CD14-positive monocyte (primary cell): Measurements from ENCODE around the gene FAM149B1. TPM values are rescaled to one million over a fixed set of nuclear protein-coding genes. Genes with fewer than 3 reads are reported as not detected.
A peak's percentile ranks its signal among the peaks of the same experiment; 100 is the strongest.

Source experiments
- DNase-seq, 3 donors: peaks; one replicate each; pipeline ENCODE4 v3.0.0-alpha.2; 2011 to 2022
- H2AFZ ChIP-seq: 2 replicates; pipeline ENCODE4 v1.6.0; 2012; ENCODE audit warnings: mild to moderate bottlenecking, low read depth, low read length, inconsistent platforms; ENCODE audit not compliant: insufficient read depth, poor library complexity, severe bottlenecking
- H3K27ac ChIP-seq, 2 donors: 1 replicate in 1 of 2; 2 replicates in 1 of 2; pipeline ENCODE4 v1.5.1; 2012 to 2013; ENCODE audit warnings: low read length in 2 of 2, control low read depth in 1 of 2, inconsistent platforms in 1 of 2, low read depth in 1 of 2, mild to moderate bottlenecking in 1 of 2
- H3K27me3 ChIP-seq, 2 donors: one replicate each; pipeline versions ENCODE4 v1.6.0 to v1.6.1; 2011 to 2013; ENCODE audit warnings: low read length in 2 of 2; ENCODE audit not compliant: control insufficient read depth in 2 of 2, insufficient read depth in 2 of 2
- H3K36me3 ChIP-seq, 2 donors: replicated peaks in 1 of 2; 1 replicate in 1 of 2; 2 replicates in 1 of 2; pipeline versions ENCODE4 v1.5.1 to v1.6.1; 2012 to 2013; ENCODE audit warnings: low read length in 2 of 2, control low read depth in 1 of 2, inconsistent platforms in 1 of 2, mild to moderate bottlenecking in 1 of 2; ENCODE audit not compliant: insufficient read depth in 2 of 2, control insufficient read depth in 1 of 2
- H3K4me1 ChIP-seq, 2 donors: 1 replicate in 1 of 2; 2 replicates in 1 of 2; pipeline versions ENCODE4 v1.5.1 to v1.6.1; 2012 to 2013; ENCODE audit warnings: low read length in 2 of 2, control low read depth in 1 of 2, inconsistent platforms in 1 of 2, mild to moderate bottlenecking in 1 of 2, moderate library complexity in 1 of 2; ENCODE audit not compliant: insufficient read depth in 2 of 2, control insufficient read depth in 1 of 2
- H3K4me2 ChIP-seq: replicated peaks from 2 replicates; pipeline ENCODE3; 2012; ENCODE audit warnings: low read length, moderate library complexity, mild to moderate bottlenecking; ENCODE audit not compliant: poor library complexity, severe bottlenecking; ENCODE audit errors: extremely low read depth
- H3K4me3 ChIP-seq, 3 experiments: fragments of 200-600 bp in 1 of 3; sonication (generic) in 1 of 3; replicated peaks in 1 of 3; 1 replicate in 2 of 3; 2 replicates in 1 of 3; pipeline ENCODE4 v1.5.1; 2011 to 2013; ENCODE audit warnings: low read length in 3 of 3, mild to moderate bottlenecking in 3 of 3, control low read depth in 2 of 3, low read depth in 2 of 3, inconsistent platforms in 1 of 3, moderate library complexity in 1 of 3
- H3K79me2 ChIP-seq: 2 replicates; pipeline ENCODE4 v1.6.0; 2012; ENCODE audit warnings: mild to moderate bottlenecking, control low read depth, inconsistent platforms, low read length, moderate library complexity; ENCODE audit not compliant: insufficient read depth
- H3K9ac ChIP-seq: 2 replicates; pipeline ENCODE4 v1.6.0; 2017; ENCODE audit warnings: low read length, mild to moderate bottlenecking; ENCODE audit not compliant: insufficient read depth, poor library complexity, severe bottlenecking
- H3K9me3 ChIP-seq, 2 donors: replicated peaks in 1 of 2; 1 replicate in 1 of 2; 2 replicates in 1 of 2; pipeline versions ENCODE4 v1.5.1 to v1.6.1; 2012 to 2013; ENCODE audit warnings: low read length in 2 of 2, control low read depth in 1 of 2; ENCODE audit not compliant: control insufficient read depth in 1 of 2, insufficient read depth in 1 of 2
- H4K20me1 ChIP-seq: 2 replicates; pipeline ENCODE4 v1.6.0; 2012; ENCODE audit warnings: mild to moderate bottlenecking, low read length, control low read depth, moderate library complexity; ENCODE audit not compliant: insufficient read depth
- H3K27ac Mint-ChIP-seq, 7 donors: one replicate each; pipeline ENCODE4 v1.8.0; 2020; ENCODE audit warnings: mild to moderate bottlenecking in 7 of 7, mixed read lengths in 7 of 7, moderate library complexity in 6 of 7, inconsistent platforms in 2 of 7
- H3K27me3 Mint-ChIP-seq, 3 donors: one replicate each; pipeline ENCODE4 v1.8.0; 2021 to 2022; ENCODE audit warnings: low read depth in 3 of 3, mild to moderate bottlenecking in 3 of 3, mixed read lengths in 3 of 3, moderate library complexity in 3 of 3, inconsistent platforms in 1 of 3
- H3K36me3 Mint-ChIP-seq, 2 donors: one replicate each; pipeline ENCODE4 v1.8.0; 2020; ENCODE audit warnings: mixed read lengths in 2 of 2, inconsistent platforms in 1 of 2, mild to moderate bottlenecking in 1 of 2
- H3K4me1 Mint-ChIP-seq: one replicate; pipeline ENCODE4 v1.8.0; 2020; ENCODE audit warnings: mild to moderate bottlenecking, mixed read lengths
- H3K4me3 Mint-ChIP-seq, 2 donors: one replicate each; pipeline ENCODE4 v1.8.0; 2020; ENCODE audit warnings: mild to moderate bottlenecking in 2 of 2, mixed read lengths in 2 of 2, moderate library complexity in 1 of 2
- H3K9me3 Mint-ChIP-seq, 7 donors: one replicate each; pipeline ENCODE4 v1.8.0; 2020 to 2022; ENCODE audit warnings: mixed read lengths in 7 of 7, mild to moderate bottlenecking in 6 of 7, moderate library complexity in 6 of 7, inconsistent platforms in 2 of 7
- CTCF ChIP-seq: fragments of 200-600 bp; IDR thresholded peaks from one replicate; pipeline ENCODE4 v1.8.0; 2022; ENCODE audit warnings: antibody characterized with exemption, mild to moderate bottlenecking
- WGBS: methylation state at CpG from one replicate; pipeline ENCODE4 v1.1.5; 2013; ENCODE audit warnings: missing lambda C conversion rate; ENCODE audit not compliant: insufficient coverage; 5-methylcytosine and 5-hydroxymethylcytosine counted together
- intact Hi-C, 2 donors: fragments of 100-400 bp; cut with micrococcal nuclease; formaldehyde crosslinking; loops; one replicate each; pipeline versions ENCODE4 v1.15.0 to v1.15.1; 2023
- polyA plus RNA-seq, 3 donors: library from polyadenylated mRNA; depleted of rRNA in 1 of 3; unstranded in 2 of 3; stranded (reverse) in 1 of 3; fragments of 300-500 nt in 2 of 3; fragments of >200 nt in 1 of 3; fragmentation: Illumina TruSeq in 2 of 3; gene quantifications; 1 replicate in 2 of 3; 2 replicates in 1 of 3; pipeline ENCODE4 v1.2.3, GENCODE V29; 2012 to 2021

FAM149B1 gene
- polyA plus RNA-seq, 3 donors = 2.6 to 19.3 (median 2.6) TPM

- Mint-ChIP-seq H3K4me3 (no peak overlapping the region), H3K36me3 (peaks cover 51 to 73% of the 10 kb centered on the region in 2 donors), H3K27ac (no peak overlapping the region), H3K27me3 (no peaks in the 10 kb centered on the region), H3K9me3 (no peaks in the 10 kb centered on the region), H3K4me1 (peaks cover 10% of the 10 kb centered on the region)
- no peak overlapping the region for H3K9ac ChIP-seq
- no CpG with 5 or more reads among the region's 5 CpGs for WGBS
- peak; percentile 85 for TF ChIP-seq CTCF
- no peak overlapping the region for H2AFZ ChIP-seq
- peaks cover 41% of the 10 kb centered on the region for H3K79me2 ChIP-seq
- H3K4me1 ChIP-seq = no peaks in the 10 kb centered on the region
- no peak overlapping the region for H3K27ac ChIP-seq
- H3K36me3 ChIP-seq = peaks cover 45 to 74% of the 10 kb centered on the region in 2 donors
- peak; percentile 27 to 69 (median 44) for DNase-seq
- peaks cover 27% of the 10 kb centered on the region for H4K20me1 ChIP-seq
- H3K4me3 ChIP-seq = no peak overlapping the region
- intact Hi-C loops = no loop called here
- H3K9me3 ChIP-seq = no peaks in the 10 kb centered on the region
- no peaks in the 10 kb centered on the region for H3K27me3 ChIP-seq
- H3K4me2 ChIP-seq = no peak overlapping the region
These were observed 8.8 kb upstream of the FAM149B1 start for GRCh38 chr10:73159038-73159648.

GRCh38 chr10:73161079-73161478, 6.8 kb upstream of the FAM149B1 start:
- Histone ChIP-seq H3K27me3 (no peaks in the 10 kb centered on the region), H2AFZ (no peak overlapping the region), H3K79me2 (peaks cover 58% of the 10 kb centered on the region), H3K9ac (no peak overlapping the region), H3K36me3 (peaks cover 30 to 61% of the 10 kb centered on the region in 2 donors), H4K20me1 (peaks cover 27% of the 10 kb centered on the region), H3K4me1 (peaks cover 0 to 3% of the 10 kb centered on the region in 2 donors), H3K9me3 (no peaks in the 10 kb centered on the region), H3K4me3 (no peak overlapping the region), H3K4me2 (no peak overlapping the region), H3K27ac (peak overlapping the region in 1 of 2 donors; percentile 4)
- peaks cover 46 to 61% of the 10 kb centered on the region in 2 donors for H3K36me3 Mint-ChIP-seq
- H3K27ac Mint-ChIP-seq = peak overlapping the region in 1 of 7 donors; percentile 21
- H3K9me3 Mint-ChIP-seq = no peaks in the 10 kb centered on the region
- no peak overlapping the region for H3K4me3 Mint-ChIP-seq
- DNase-seq = no peak
- intact Hi-C loops = loop anchor here (5.0 to 10.0 kb wide), 3 partner anchors 46 to 799 kb away; partner anchors contain the start of gene NUDT13 (in 2 of the 2)
- no peak for TF ChIP-seq CTCF
- whole genome bisulfite sequencing = no CpG with 5 or more reads among the region's 1 CpG
- H3K4me1 Mint-ChIP-seq = peaks cover 14% of the 10 kb centered on the region
- no peaks in the 10 kb centered on the region for H3K27me3 Mint-ChIP-seq
